Measurements from ENCODE around the gene TMEM61.

The TMEM61 gene

DNA sequence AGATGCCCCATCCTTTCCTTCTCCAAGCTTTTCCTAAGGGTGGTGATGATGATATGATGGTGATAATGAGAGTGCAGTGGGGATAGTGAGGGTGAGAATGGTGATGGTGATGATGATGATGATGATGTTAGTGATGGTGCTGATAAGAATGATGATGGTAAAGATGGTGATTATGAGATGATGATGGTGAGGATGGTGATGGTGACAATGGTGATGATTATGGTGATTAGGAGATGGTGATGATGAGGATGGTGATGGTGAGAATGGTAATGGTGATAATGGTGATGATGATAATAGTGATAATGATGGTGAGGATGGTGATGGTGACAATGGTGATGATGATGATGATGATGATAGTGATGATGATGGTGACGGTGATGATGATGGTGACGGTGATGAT, 22.3 kb downstream of the TMEM61 start:
- H3K4me3 ChIP-seq (ENCODE audit: low read depth, low read length), result no peak overlapping the region
- no peak overlapping the region for H3K27ac ChIP-seq (ENCODE audit: low read depth, low read length)
- H3K79me2 ChIP-seq (ENCODE audit: control insufficient read depth, insufficient read depth, low read length, unreplicated experiment), result no peaks in the 10 kb centered on the region
- H3K4me1 ChIP-seq (ENCODE audit: control insufficient read depth, insufficient read depth, low read length, unreplicated experiment), result peaks cover 4% of the 10 kb centered on the region
- H3K27me3 ChIP-seq (ENCODE audit: insufficient read depth, low read length), result no peaks in the 10 kb centered on the region
- no peak overlapping the region for H2AFZ ChIP-seq (ENCODE audit: low read length, unreplicated experiment)
- H3K36me3 ChIP-seq (ENCODE audit: insufficient read depth, low read length), result no peaks in the 10 kb centered on the region

DNA sequence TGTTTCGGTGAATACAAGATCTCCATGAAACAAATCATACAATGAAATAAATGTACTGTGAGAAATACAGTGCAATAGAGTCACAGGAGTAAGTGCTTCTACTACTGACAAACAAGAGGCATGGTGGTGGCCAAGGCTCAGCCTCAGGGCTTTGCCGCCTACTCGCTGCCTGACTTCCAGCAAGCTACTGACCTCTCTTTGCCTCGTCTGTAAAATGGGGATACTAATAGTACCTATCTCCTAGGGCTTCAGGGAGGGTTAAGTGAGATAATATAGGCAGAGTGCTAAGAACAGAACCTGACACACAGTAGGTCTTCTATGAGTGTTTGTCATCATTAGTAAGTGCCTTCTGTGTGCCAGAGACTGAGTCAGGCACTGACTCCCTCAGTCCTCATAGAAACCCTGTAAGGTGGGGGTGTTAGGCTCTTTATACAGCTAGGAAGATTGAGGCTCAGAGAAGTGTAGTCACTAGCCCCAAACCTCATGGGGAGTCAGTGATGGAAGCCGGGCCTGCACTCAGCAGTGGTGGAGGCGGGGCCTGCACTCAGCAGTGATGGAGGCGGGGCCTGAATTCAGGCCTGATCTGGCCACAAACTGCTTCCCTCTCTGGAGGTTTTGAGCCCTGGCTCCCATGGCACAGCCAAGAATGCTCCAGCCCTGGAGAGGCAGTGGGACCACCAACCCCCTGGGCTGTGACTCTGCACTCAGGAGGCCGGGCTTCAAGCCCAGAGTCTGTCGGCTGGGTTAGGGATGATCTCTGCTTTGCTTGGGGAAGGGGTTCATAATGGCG, 25.1 kb downstream of the TMEM61 start:
- H2AFZ ChIP-seq (ENCODE audit: low read length, unreplicated experiment), result no peak overlapping the region
- H3K79me2 ChIP-seq (ENCODE audit: control insufficient read depth, insufficient read depth, low read length, unreplicated experiment), result no peaks in the 10 kb centered on the region
- H3K4me3 ChIP-seq (ENCODE audit: low read depth, low read length), result no peak overlapping the region
- peaks cover 11% of the 10 kb centered on the region for H3K4me1 ChIP-seq (ENCODE audit: control insufficient read depth, insufficient read depth, low read length, unreplicated experiment)
- no peak overlapping the region for H3K27ac ChIP-seq (ENCODE audit: low read depth, low read length)
- H3K36me3 ChIP-seq (ENCODE audit: insufficient read depth, low read length), result no peaks in the 10 kb centered on the region
- no peaks in the 10 kb centered on the region for H3K27me3 ChIP-seq (ENCODE audit: insufficient read depth, low read length)

DNA sequence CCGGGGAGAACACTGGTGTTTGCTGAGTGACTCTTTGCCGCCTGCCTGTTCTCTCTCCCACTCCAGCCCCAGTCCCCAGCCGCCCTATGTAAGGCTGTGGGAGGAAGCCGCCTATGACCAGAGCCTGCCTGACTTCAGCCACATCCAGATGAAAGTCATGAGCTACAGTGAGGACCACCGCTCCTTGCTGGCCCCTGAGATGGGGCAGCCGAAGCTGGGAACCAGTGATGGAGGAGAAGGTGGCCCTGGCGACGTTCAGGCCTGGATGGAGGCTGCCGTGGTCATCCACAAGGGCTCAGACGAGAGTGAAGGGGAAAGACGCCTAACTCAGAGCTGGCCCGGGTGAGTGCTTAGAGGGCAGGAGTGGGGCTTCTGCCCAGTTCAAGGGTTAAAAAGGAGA, 26.5 kb downstream of the TMEM61 start:
- no peak overlapping the region for H3K4me3 ChIP-seq (ENCODE audit: low read depth, low read length)
- no peak overlapping the region for H3K27ac ChIP-seq (ENCODE audit: low read depth, low read length)
- no peaks in the 10 kb centered on the region for H3K27me3 ChIP-seq (ENCODE audit: insufficient read depth, low read length)
- H3K79me2 ChIP-seq (ENCODE audit: control insufficient read depth, insufficient read depth, low read length, unreplicated experiment), result no peaks in the 10 kb centered on the region
- no peak overlapping the region for H2AFZ ChIP-seq (ENCODE audit: low read length, unreplicated experiment)
- H3K36me3 ChIP-seq (ENCODE audit: insufficient read depth, low read length), result no peaks in the 10 kb centered on the region
- peaks cover 11% of the 10 kb centered on the region for H3K4me1 ChIP-seq (ENCODE audit: control insufficient read depth, insufficient read depth, low read length, unreplicated experiment)

DNA sequence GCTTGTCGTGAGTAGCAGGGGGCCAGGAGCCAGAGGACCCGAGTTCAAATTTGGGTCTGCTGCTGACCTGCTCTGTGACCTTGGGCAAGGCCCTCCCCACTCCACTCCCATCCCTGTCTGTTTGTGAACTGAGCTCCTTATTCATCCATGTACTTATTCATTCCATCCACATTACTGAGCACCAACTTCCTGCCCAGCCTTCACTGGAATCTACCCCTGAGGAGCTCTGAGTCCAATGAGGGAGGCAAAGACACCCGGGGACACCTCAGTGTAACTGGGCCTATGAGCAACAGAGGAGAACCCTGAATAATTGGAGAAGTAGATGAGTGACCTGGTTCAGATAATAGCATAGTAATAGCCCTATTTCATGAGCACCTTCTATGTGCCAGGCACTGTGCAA, 27.2 kb downstream of the TMEM61 start:
- no peaks in the 10 kb centered on the region for H3K36me3 ChIP-seq (ENCODE audit: insufficient read depth, low read length)
- 0 out of 2 replicates have a peak, but pooled peaks cover 4% of the 10 kb centered on the region for H3K27me3 ChIP-seq (ENCODE audit: insufficient read depth, low read length)
- H3K79me2 ChIP-seq (ENCODE audit: control insufficient read depth, insufficient read depth, low read length, unreplicated experiment), result no peaks in the 10 kb centered on the region
- H3K4me3 ChIP-seq (ENCODE audit: low read depth, low read length), result no peak overlapping the region
- H3K27ac ChIP-seq (ENCODE audit: low read depth, low read length), result no peak overlapping the region
- peaks cover 11% of the 10 kb centered on the region for H3K4me1 ChIP-seq (ENCODE audit: control insufficient read depth, insufficient read depth, low read length, unreplicated experiment)
- H2AFZ ChIP-seq (ENCODE audit: low read length, unreplicated experiment), result no peak overlapping the region

DNA sequence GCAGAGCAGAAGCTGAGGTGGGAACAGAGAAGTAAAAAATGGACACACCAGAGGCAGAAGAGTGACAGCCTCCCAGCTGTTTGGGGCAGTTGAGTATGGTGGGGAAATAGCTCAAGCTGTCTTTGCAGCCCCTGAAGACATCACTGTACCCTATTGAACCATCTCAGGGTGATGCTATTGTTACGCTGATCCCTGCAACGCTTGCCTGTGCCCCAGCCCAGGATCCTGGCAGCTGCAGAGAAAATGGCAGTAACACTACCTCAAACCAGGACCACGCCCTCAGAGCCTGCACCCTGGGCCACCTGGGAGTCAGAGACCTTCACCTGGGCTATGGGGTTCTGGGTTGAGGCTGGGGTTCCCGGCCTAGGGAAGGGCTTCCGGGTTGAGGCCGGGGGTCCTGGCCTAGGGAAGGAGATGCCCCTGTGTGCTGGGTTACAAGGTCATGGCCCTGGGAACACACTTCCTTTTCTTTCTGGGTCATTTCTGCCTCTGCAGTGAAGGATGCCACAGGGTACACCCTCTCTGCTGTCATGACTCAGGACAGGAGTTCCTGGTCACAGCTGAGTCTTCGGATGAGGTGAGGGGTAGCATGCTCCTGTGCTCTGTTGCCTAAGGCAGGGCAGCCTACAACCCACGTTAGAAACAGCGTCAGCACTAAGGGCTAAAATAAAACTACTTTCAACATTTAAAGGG, 29.9 kb downstream of the TMEM61 start:
- H3K4me3 ChIP-seq (ENCODE audit: low read depth, low read length), result no peak overlapping the region
- peaks cover 11% of the 10 kb centered on the region for H3K4me1 ChIP-seq (ENCODE audit: control insufficient read depth, insufficient read depth, low read length, unreplicated experiment)
- peaks cover 9% of the 10 kb centered on the region; the same call in 1 of the 2 replicates for H3K27me3 ChIP-seq (ENCODE audit: insufficient read depth, low read length)
- H3K36me3 ChIP-seq (ENCODE audit: insufficient read depth, low read length), result no peaks in the 10 kb centered on the region
- no peak overlapping the region for H3K27ac ChIP-seq (ENCODE audit: low read depth, low read length)
- no peaks in the 10 kb centered on the region for H3K79me2 ChIP-seq (ENCODE audit: control insufficient read depth, insufficient read depth, low read length, unreplicated experiment)
- no peak overlapping the region for H2AFZ ChIP-seq (ENCODE audit: low read length, unreplicated experiment)

DNA sequence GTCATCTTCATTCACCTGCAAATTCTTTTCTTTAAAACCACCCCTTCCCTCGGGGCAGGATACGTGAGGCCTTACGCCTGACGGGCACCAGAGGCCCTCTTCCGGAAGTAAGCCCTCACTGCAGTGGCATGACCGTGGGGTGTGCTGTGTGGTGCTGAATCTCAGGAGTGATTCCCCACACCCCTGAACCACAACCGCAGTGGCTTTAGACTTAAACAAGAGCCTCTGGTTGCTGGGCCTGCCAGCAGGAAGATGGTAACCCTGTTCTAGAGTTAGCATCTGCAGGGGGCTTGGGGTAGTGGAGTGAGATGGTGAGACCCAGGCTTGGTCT, 30.4 kb downstream of the TMEM61 start:
- H3K4me3 ChIP-seq (ENCODE audit: low read depth, low read length), result no peak overlapping the region
- H3K79me2 ChIP-seq (ENCODE audit: control insufficient read depth, insufficient read depth, low read length, unreplicated experiment), result no peaks in the 10 kb centered on the region
- H3K27me3 ChIP-seq (ENCODE audit: insufficient read depth, low read length), result peaks cover 15% of the 10 kb centered on the region; the same call in 1 of the 2 replicates
- H3K36me3 ChIP-seq (ENCODE audit: insufficient read depth, low read length), result no peaks in the 10 kb centered on the region
- no peak overlapping the region for H2AFZ ChIP-seq (ENCODE audit: low read length, unreplicated experiment)
- H3K27ac ChIP-seq (ENCODE audit: low read depth, low read length), result no peak overlapping the region
- H3K4me1 ChIP-seq (ENCODE audit: control insufficient read depth, insufficient read depth, low read length, unreplicated experiment), result peaks cover 11% of the 10 kb centered on the region

DNA sequence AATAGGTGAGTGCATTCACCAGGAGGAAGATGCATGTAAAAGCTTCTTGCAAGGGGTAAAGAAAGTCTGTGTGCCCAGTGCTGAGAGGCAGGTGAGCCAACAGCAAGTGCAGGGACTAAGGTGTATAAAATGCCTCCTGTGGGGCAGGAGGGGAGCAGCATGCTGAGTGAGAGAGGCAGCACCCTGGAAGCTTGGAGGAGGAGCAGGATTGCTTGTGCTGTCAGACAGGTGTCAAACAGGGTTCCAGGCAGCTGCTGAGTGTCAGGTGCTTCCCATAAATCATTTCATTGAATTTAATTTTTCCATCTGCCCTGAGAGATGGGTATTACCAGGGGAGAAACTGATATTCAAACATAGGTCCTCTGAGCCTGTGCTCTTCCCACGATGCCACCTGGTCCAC, 32.2 kb downstream of the TMEM61 start:
- Histone ChIP-seq H3K4me3 (ENCODE audit: low read depth, low read length) (no peak overlapping the region), H2AFZ (ENCODE audit: low read length, unreplicated experiment) (no peak overlapping the region), H3K79me2 (ENCODE audit: control insufficient read depth, insufficient read depth, low read length, unreplicated experiment) (no peaks in the 10 kb centered on the region), H3K4me1 (ENCODE audit: control insufficient read depth, insufficient read depth, low read length, unreplicated experiment) (peaks cover 7% of the 10 kb centered on the region), H3K27me3 (ENCODE audit: insufficient read depth, low read length) (peaks cover 28% of the 10 kb centered on the region), H3K36me3 (ENCODE audit: insufficient read depth, low read length) (no peaks in the 10 kb centered on the region), H3K27ac (ENCODE audit: low read depth, low read length) (no peak overlapping the region)

DNA sequence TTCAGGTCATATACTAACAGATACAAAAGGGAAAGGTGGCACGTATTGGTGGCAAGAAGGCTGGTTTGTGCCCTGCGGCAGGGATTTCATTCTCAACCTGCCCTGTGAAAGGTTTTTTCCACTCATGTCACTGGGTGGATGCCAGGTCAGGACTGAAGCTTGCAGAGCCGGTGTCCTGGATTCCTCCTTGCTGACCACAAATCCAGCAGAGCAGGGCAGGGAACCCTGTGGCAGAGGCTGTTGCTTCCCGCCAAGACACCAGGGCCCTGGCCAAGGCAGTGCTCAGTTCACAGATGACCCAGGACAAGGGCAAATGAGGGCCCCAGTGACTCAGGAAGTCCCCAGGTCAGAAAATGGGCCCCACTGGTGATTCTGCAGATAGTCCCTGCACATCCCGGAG, 34.7 kb downstream of the TMEM61 start:
- Histone ChIP-seq H3K4me3 (ENCODE audit: low read depth, low read length) (no peak overlapping the region), H3K36me3 (ENCODE audit: insufficient read depth, low read length) (no peaks in the 10 kb centered on the region), H3K27ac (ENCODE audit: low read depth, low read length) (no peak overlapping the region), H2AFZ (ENCODE audit: low read length, unreplicated experiment) (no peak overlapping the region), H3K4me1 (ENCODE audit: control insufficient read depth, insufficient read depth, low read length, unreplicated experiment) (no peaks in the 10 kb centered on the region), H3K79me2 (ENCODE audit: control insufficient read depth, insufficient read depth, low read length, unreplicated experiment) (no peaks in the 10 kb centered on the region), H3K27me3 (ENCODE audit: insufficient read depth, low read length) (peaks cover 28% of the 10 kb centered on the region)

DNA sequence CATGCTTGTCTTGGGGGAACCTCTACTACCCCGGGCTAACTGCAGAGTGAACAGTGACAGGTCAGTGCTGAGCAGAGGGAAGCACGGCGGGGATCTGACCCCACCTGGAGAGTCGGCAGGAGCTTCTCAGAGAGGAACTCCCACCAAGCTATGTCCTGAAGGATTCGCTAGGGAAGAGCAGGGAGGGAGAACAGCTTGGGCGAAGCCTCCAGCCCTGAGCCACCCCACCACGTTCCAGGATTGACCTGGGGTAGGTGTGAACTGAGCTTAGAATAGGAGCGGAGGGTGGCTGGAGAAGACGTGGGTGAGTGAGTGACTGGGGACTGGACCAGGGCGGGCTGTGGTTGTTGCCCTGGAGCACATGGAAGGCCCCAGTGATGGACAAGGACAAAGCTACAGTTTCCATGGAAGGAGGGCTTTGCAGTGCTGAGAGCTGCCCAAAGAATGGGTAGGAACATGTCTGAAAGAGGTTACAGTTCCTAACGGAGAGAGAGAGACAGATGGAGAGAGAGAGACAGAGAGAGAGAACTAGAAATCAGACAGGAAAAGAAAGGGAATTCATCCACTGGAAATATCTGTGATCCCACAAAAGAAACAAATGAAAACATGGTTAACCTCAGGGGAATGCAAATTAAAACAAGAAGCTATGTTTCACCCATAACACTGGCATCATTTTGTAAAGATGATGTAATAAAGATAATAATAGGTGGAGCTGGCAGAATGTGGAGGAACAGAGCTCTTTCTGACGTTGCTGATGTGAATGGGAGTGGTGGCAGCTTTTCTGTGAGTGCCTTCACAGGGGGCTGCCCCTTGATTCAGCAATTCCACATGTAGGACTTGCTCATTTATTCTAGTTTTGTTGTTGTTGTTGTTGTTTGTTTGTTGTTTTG, 35.5 kb downstream of the TMEM61 start:
- H2AFZ ChIP-seq (ENCODE audit: low read length, unreplicated experiment), result peak overlapping the region; percentile 6
- H3K4me3 ChIP-seq (ENCODE audit: low read depth, low read length), result no peak overlapping the region
- H3K27ac ChIP-seq (ENCODE audit: low read depth, low read length), result no peak overlapping the region
- no peaks in the 10 kb centered on the region for H3K79me2 ChIP-seq (ENCODE audit: control insufficient read depth, insufficient read depth, low read length, unreplicated experiment)
- peaks cover 28% of the 10 kb centered on the region for H3K27me3 ChIP-seq (ENCODE audit: insufficient read depth, low read length)
- no peaks in the 10 kb centered on the region for H3K36me3 ChIP-seq (ENCODE audit: insufficient read depth, low read length)
- H3K4me1 ChIP-seq (ENCODE audit: control insufficient read depth, insufficient read depth, low read length, unreplicated experiment), result no peaks in the 10 kb centered on the region

DNA sequence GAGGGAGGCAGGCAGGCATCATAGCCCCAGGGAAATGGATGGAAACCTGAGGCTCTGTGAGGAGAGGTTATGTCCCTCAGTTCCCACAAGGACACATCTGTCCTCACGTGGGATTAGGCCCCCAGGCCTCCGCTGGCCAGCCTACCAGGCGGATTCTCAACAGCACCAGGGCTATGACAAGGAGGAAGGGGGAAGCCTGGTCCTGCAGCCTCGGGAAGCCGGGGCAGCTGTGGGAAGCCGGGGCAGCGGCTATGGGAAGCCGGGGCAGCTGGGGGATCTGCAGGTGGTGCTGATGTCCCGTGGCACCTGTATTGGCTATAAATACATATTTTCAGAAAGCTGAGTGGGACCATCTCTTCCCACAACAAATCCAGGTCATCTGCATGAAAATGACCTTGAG, 38.0 kb downstream of the TMEM61 start:
- Histone ChIP-seq H3K4me3 (ENCODE audit: low read depth, low read length) (no peak overlapping the region), H2AFZ (ENCODE audit: low read length, unreplicated experiment) (no peak overlapping the region), H3K4me1 (ENCODE audit: control insufficient read depth, insufficient read depth, low read length, unreplicated experiment) (no peaks in the 10 kb centered on the region), H3K36me3 (ENCODE audit: insufficient read depth, low read length) (no peaks in the 10 kb centered on the region), H3K79me2 (ENCODE audit: control insufficient read depth, insufficient read depth, low read length, unreplicated experiment) (no peaks in the 10 kb centered on the region), H3K27me3 (ENCODE audit: insufficient read depth, low read length) (peaks cover 24% of the 10 kb centered on the region), H3K27ac (ENCODE audit: low read depth, low read length) (no peak overlapping the region)

Data from ACC112 (cell line).